ENCODE data around the gene ZBTB20. TPM values are rescaled to one million over a fixed set of nuclear protein-coding genes. Genes with fewer than 3 reads are reported as not detected.

The ZBTB20 gene
- total RNA-seq, 3 donors from 2014 or later (not counting 1 experiment from before 2014, with no cell fraction given): 52.7 to 58.3 (median 55.9) TPM

GRCh38 chr3:114887806-114888205 lies 259.3 kb downstream of the ZBTB20 start:
- ATAC-seq (no peak), DNase-seq (no peak)
- Mint-ChIP-seq H3K9me3 (no peaks in the 10 kb centered on the region), H3K36me3 (no peaks in the 10 kb centered on the region), H3K4me1 (peaks cover 7 to 11% of the 10 kb centered on the region in 2 donors), H3K27ac (no peak overlapping the region), H3K27me3 (ENCODE audit: low read depth in 2 of 2) (no peaks in the 10 kb centered on the region), H3K4me3 (no peak overlapping the region)
- Histone ChIP-seq H3K4me3 (ENCODE audit: low read length) (no peak overlapping the region), H3K9me3 (ENCODE audit: control insufficient read depth, insufficient read depth, low read length) (no peaks in the 10 kb centered on the region), H3K36me3 (ENCODE audit: control insufficient read depth, insufficient read depth, low read length) (no peaks in the 10 kb centered on the region), H3K4me1 (ENCODE audit: control insufficient read depth, insufficient read depth, low read length) (no peaks in the 10 kb centered on the region), H3K27me3 (ENCODE audit: control insufficient read depth, insufficient read depth, low read length) (no peaks in the 10 kb centered on the region), H3K27ac (ENCODE audit: low read length) (no peak overlapping the region)
- TF ChIP-seq CTCF (IDR thresholded peaks at IDR 0.05): no peak
- intact Hi-C loops (cut with micrococcal nuclease): no loop called here
- 84% methylated on average over 3 of the region's 3 CpGs for WGBS (ENCODE audit: insufficient coverage)

GRCh38 chr3:114886905-114887304 lies 260.2 kb downstream of the ZBTB20 start:
- ATAC-seq (no peak), DNase-seq (no peak)
- no peaks in the 10 kb centered on the region for H3K36me3 ChIP-seq (ENCODE audit: control insufficient read depth, insufficient read depth, low read length)
- no peaks in the 10 kb centered on the region for H3K9me3 Mint-ChIP-seq
- 97% methylated on average over 3 of the region's 4 CpGs for WGBS (ENCODE audit: insufficient coverage)
- no peak overlapping the region for H3K27ac Mint-ChIP-seq
- no peaks in the 10 kb centered on the region for H3K27me3 ChIP-seq (ENCODE audit: control insufficient read depth, insufficient read depth, low read length)
- peaks cover 0 to 5% of the 10 kb centered on the region in 2 donors for H3K4me1 Mint-ChIP-seq
- intact Hi-C loops (cut with micrococcal nuclease): no loop called here
- no peak overlapping the region for H3K27ac ChIP-seq (ENCODE audit: low read length)
- H3K36me3 Mint-ChIP-seq: no peaks in the 10 kb centered on the region
- H3K4me1 ChIP-seq (ENCODE audit: control insufficient read depth, insufficient read depth, low read length): no peaks in the 10 kb centered on the region
- no peak overlapping the region for H3K4me3 Mint-ChIP-seq
- H3K9me3 ChIP-seq (ENCODE audit: control insufficient read depth, insufficient read depth, low read length): no peaks in the 10 kb centered on the region
- TF ChIP-seq CTCF (IDR thresholded peaks at IDR 0.05): no peak
- no peak overlapping the region for H3K4me3 ChIP-seq (ENCODE audit: low read length)
- H3K27me3 Mint-ChIP-seq (ENCODE audit: low read depth in 2 of 2): no peaks in the 10 kb centered on the region

- no peaks in the 10 kb centered on the region for H3K36me3 ChIP-seq (ENCODE audit: control insufficient read depth, insufficient read depth, low read length)
- no peak overlapping the region for H3K4me3 Mint-ChIP-seq
Observed at GRCh38 chr3:114884213-114884923, 262.7 kb downstream of the ZBTB20 start.

More at GRCh38 chr3:114884213-114884923, 262.7 kb downstream of the ZBTB20 start:
- H3K27me3 ChIP-seq (ENCODE audit: control insufficient read depth, insufficient read depth, low read length): no peaks in the 10 kb centered on the region
- no peak for TF ChIP-seq CTCF (IDR thresholded peaks at IDR 0.05)
- no peak overlapping the region for H3K27ac Mint-ChIP-seq
- no peaks in the 10 kb centered on the region for H3K4me1 ChIP-seq (ENCODE audit: control insufficient read depth, insufficient read depth, low read length)
- H3K9me3 ChIP-seq (ENCODE audit: control insufficient read depth, insufficient read depth, low read length): no peaks in the 10 kb centered on the region
- no peaks in the 10 kb centered on the region for H3K9me3 Mint-ChIP-seq
- H3K36me3 Mint-ChIP-seq: no peaks in the 10 kb centered on the region
- H3K4me3 ChIP-seq (ENCODE audit: low read length): no peak overlapping the region
- H3K27ac ChIP-seq (ENCODE audit: low read length): no peak overlapping the region
- H3K4me1 Mint-ChIP-seq: peaks cover 0 to 6% of the 10 kb centered on the region in 2 donors
- DNase-seq: no peak
- intact Hi-C loops (cut with micrococcal nuclease): no loop called here
- no peak for ATAC-seq
- WGBS (ENCODE audit: insufficient coverage): no CpG with 5 or more reads among the region's 8 CpGs
- no peaks in the 10 kb centered on the region for H3K27me3 Mint-ChIP-seq (ENCODE audit: low read depth in 2 of 2)
